Measurements from ENCODE around the gene CPEB3.

Gene CPEB3

DNA sequence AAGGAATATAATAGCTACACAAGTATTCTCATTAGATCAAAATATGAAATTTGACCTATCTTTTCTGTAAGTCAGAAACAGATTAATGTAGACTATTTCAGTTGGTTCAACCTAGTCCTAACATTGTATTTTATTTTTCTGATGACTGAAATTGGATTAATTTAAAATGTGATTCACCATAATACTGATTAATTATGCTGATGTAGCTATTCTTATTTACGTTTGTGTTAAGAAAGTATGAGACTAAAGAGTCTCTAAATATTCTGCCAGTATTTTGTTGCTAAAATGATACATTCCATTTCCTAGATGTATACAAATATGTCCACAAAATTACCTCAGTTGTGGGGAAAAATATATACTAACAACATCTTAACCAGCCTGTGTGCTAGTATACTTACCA is 18.4 kb upstream of the CPEB3 start:
- TF ChIP-seq, protein P1, sequence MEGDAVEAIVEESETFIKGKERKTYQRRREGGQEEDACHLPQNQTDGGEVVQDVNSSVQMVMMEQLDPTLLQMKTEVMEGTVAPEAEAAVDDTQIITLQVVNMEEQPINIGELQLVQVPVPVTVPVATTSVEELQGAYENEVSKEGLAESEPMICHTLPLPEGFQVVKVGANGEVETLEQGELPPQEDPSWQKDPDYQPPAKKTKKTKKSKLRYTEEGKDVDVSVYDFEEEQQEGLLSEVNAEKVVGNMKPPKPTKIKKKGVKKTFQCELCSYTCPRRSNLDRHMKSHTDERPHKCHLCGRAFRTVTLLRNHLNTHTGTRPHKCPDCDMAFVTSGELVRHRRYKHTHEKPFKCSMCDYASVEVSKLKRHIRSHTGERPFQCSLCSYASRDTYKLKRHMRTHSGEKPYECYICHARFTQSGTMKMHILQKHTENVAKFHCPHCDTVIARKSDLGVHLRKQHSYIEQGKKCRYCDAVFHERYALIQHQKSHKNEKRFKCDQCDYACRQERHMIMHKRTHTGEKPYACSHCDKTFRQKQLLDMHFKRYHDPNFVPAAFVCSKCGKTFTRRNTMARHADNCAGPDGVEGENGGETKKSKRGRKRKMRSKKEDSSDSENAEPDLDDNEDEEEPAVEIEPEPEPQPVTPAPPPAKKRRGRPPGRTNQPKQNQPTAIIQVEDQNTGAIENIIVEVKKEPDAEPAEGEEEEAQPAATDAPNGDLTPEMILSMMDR (IDR thresholded peaks at IDR 0.05; ENCODE audit: low read depth, low read length, missing control alignments), result no peak
- DNase-seq (ENCODE audit: extremely low read depth, low read depth), result no peak
- no peak overlapping the region for H3K4me3 ChIP-seq (replicated peaks; ENCODE audit: low read depth, low read length)

DNA sequence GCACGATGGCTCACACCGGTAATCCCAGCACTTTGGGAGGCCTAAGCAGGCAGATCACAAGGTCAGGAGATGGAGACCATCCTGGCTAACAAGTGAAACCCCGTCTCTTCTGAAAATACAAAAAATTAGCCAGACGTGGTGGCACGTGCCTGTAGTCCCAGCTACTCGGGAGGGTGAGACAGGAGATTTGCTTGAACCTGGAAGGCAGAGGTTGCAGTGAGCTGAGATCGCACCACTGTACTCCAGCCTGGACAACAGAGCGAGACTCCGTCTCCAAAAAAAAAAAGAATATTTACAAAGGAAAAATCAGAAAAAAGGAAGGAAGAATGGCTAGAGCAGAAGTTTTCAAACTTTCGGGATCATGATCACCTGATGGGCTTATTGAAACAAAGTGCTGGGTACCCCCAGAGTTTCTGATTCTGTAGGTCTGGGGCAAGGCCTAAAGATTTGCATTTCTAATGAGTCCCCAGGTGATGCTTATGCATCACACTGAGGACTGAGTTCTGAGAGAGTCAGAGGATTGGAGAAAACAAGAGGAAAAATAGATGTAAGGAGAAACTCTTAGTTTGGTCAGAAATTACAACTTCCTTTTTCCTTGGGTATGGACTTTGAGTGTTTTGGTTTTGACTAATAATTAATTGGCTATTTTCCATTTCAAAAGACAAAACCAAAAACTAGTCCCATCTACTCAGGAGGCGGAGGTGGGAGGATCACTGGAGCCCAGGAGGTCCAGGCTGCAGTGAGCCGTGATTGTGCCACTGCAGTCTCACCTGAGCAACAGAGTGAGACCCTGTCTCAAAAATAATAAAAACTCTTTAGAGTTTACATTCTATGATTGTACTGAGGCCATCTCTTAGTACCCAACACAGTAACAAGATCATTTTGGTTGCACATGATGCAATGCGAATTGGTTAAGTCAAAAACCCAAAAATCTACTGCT is 14.5 kb upstream of the CPEB3 start:
- DNase-seq (ENCODE audit: extremely low read depth, low read depth), result no peak
- TF ChIP-seq, protein P1 (IDR thresholded peaks at IDR 0.05; ENCODE audit: low read depth, low read length, missing control alignments), result no peak

DNA sequence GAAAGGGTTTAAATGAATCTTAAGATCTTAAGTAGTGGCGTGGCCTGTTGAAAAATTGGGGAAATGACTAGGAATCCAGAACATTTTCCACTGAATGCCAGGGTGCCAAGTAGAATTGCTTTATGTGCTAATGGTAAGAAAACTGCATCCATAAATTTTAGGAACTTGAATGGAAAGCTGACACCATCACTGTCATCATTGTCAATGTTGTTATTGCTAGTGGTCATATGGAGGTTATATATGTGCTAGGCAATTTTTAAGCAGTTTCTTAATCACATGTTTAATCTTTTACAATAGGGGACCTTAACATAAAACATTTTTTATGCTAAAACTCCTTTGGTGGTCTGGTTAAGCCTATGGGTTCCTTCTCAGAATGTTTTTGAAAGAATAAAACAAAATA is 13.2 kb upstream of the CPEB3 start:
- DNase-seq (ENCODE audit: extremely low read depth, low read depth), result no peak
- TF ChIP-seq, protein P1 (IDR thresholded peaks at IDR 0.05; ENCODE audit: low read depth, low read length, missing control alignments), result no peak
- no peak overlapping the region for H3K4me3 ChIP-seq (replicated peaks; ENCODE audit: low read depth, low read length)

More for the DNA sequence above, 14.5 kb upstream of the CPEB3 start:
- no peak overlapping the region for H3K4me3 ChIP-seq (replicated peaks; ENCODE audit: low read depth, low read length)

DNA sequence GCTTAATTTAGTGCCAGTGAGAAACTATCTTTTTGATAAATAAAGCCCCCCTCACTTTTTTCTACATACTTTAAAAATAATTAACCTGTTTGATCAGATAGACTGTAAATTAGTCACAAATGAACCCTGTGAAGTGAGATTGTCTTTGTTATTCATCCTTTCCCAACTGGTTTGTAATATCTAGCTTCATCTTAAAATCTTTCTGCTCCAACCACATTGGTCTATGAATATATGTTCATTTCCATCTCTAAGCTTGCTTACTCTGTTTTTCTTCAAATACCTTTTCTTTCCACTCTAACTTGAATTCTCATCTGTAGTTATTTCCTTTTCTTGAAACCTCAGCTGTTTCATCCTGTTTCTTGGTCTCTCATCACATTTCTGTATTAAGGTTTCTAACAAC is 12.2 kb upstream of the CPEB3 start:
- DNase-seq (ENCODE audit: extremely low read depth, low read depth), result no peak
- H3K4me3 ChIP-seq (replicated peaks; ENCODE audit: low read depth, low read length), result no peak overlapping the region
- TF ChIP-seq, protein P1 (IDR thresholded peaks at IDR 0.05; ENCODE audit: low read depth, low read length, missing control alignments), result no peak

GRCh38 chr10:92298487-92298886 is 7.6 kb upstream of the CPEB3 start:
- H3K4me3 ChIP-seq (replicated peaks; ENCODE audit: low read depth, low read length), result no peak overlapping the region
- no peak for DNase-seq (ENCODE audit: extremely low read depth, low read depth)
- TF ChIP-seq, protein P1 (IDR thresholded peaks at IDR 0.05; ENCODE audit: low read depth, low read length, missing control alignments), result no peak

GRCh38 chr10:92291921-92292845 is 1.3 kb upstream of the CPEB3 start:
- peak; percentile 19 for DNase-seq (ENCODE audit: extremely low read depth, low read depth)
- peak overlapping the region; percentile 99 for H3K4me3 ChIP-seq (replicated peaks; ENCODE audit: low read depth, low read length)
- TF ChIP-seq, protein P1 (IDR thresholded peaks at IDR 0.05; ENCODE audit: low read depth, low read length, missing control alignments), result peak; percentile 55
